CD4-positive, alpha-beta T cell (primary cell): Measurements from ENCODE around the gene BCKDHB. TPM values are rescaled to one million over a fixed set of nuclear protein-coding genes. Genes with fewer than 3 reads are reported as not detected.

Source experiments
- ATAC-seq: fragments of 200-7000 bp; cut with Tn5 transposase; one replicate; pipeline ENCODE4 v1.10.0; 2022; ENCODE audit warnings: mild to moderate bottlenecking; ENCODE audit not compliant: poor library complexity
- CTCF ChIA-PET: fragments of 350-600 bp; sonication (Branson Sonifier 250); formaldehyde crosslinking; loops from one replicate; lab custom pipeline; 2021; ENCODE audit warnings: antibody characterized with exemption, inconsistent platforms; lab: Charles Lee
- POLR2A ChIA-PET: fragments of 350-600 bp; sonication (Branson Sonifier 250); formaldehyde crosslinking; loops from one replicate; lab custom pipeline; 2021; ENCODE audit warnings: antibody characterized with exemption, inconsistent platforms; lab: Charles Lee
- DNase-seq, 14 experiments: peaks; one replicate each; pipeline ENCODE4 v3.0.0-alpha.2; 2013 to 2020; ENCODE audit warnings: mixed read lengths in 2 of 14
- H3K27ac ChIP-seq, 2 donors: one replicate each; pipeline versions ENCODE4 v1.5.1 to v1.7.0; 2013; ENCODE audit warnings: low read length in 2 of 2, low read depth in 1 of 2, mild to moderate bottlenecking in 1 of 2
- H3K27me3 ChIP-seq, 2 experiments: 1 replicate in 1 of 2; 2 replicates in 1 of 2; pipeline versions ENCODE4 v1.6.1 to v1.7.0; 2013; ENCODE audit warnings: low read length in 2 of 2, control low read depth in 1 of 2, mild to moderate bottlenecking in 1 of 2, moderate library complexity in 1 of 2; ENCODE audit not compliant: insufficient read depth in 2 of 2, control insufficient read depth in 1 of 2
- H3K36me3 ChIP-seq: one replicate; pipeline ENCODE4 v1.6.1; 2013; ENCODE audit warnings: low read length, control low read depth; ENCODE audit not compliant: insufficient read depth
- H3K4me1 ChIP-seq: one replicate; pipeline ENCODE4 v1.6.1; 2013; ENCODE audit warnings: low read length, control low read depth; ENCODE audit not compliant: insufficient read depth
- H3K4me3 ChIP-seq: one replicate; pipeline ENCODE4 v1.5.1; 2013; ENCODE audit warnings: mild to moderate bottlenecking, low read length, moderate library complexity
- H3K9me3 ChIP-seq, 2 experiments: 1 replicate in 1 of 2; 2 replicates in 1 of 2; pipeline versions ENCODE4 v1.6.1 to v1.7.0; 2013; ENCODE audit warnings: low read length in 2 of 2, mild to moderate bottlenecking in 2 of 2, control low read depth in 1 of 2, moderate library complexity in 1 of 2; ENCODE audit not compliant: control insufficient read depth in 1 of 2, insufficient read depth in 1 of 2
- H3K27ac Mint-ChIP-seq: one replicate; pipeline ENCODE4 v1.8.0; 2020; ENCODE audit warnings: mixed read lengths
- H3K27me3 Mint-ChIP-seq: one replicate; pipeline ENCODE4 v1.8.0; 2021; ENCODE audit warnings: mixed read lengths
- H3K36me3 Mint-ChIP-seq: one replicate; pipeline ENCODE4 v1.8.0; 2021; ENCODE audit warnings: low read depth, mixed read lengths
- H3K4me1 Mint-ChIP-seq: one replicate; pipeline ENCODE4 v1.8.0; 2021; ENCODE audit warnings: low read depth, mixed read lengths
- H3K4me3 Mint-ChIP-seq: one replicate; pipeline ENCODE4 v1.8.0; 2020; ENCODE audit warnings: mild to moderate bottlenecking, mixed read lengths
- H3K9me3 Mint-ChIP-seq: one replicate; pipeline ENCODE4 v1.8.0; 2020; ENCODE audit warnings: mixed read lengths
- CTCF ChIP-seq: fragments of 200-600 bp; IDR thresholded peaks from one replicate; pipeline ENCODE4 v1.8.0; 2022; ENCODE audit warnings: antibody characterized with exemption, mild to moderate bottlenecking
- intact Hi-C, 2 experiments: fragments of 100-400 bp; cut with DNase I in 1 of 2; cut with micrococcal nuclease in 1 of 2; formaldehyde crosslinking; loops; one replicate each; pipeline versions ENCODE4 v1.15.1 to v1.9.0; 2023 to 2025; cut with DNase I, micrococcal nuclease
- total RNA-seq, 174 experiments: library from RNA in 2 of 174; stranded (reverse) in 2 of 174; gene quantifications; one replicate each; pipeline ENCODE4 v1.2.3 and lab custom pipeline; 2021 to 2026

Gene BCKDHB
- total RNA-seq, 2 experiments from 2014 or later = 7.8 to 8.1 TPM

- H3K27me3 Mint-ChIP-seq = no peaks in the 10 kb centered on the region
- POLR2A ChIA-PET = no interaction called here
- DNase-seq (peak; percentile 38 to 71 (median 60)), ATAC-seq (peak; percentile 68)
- no peak overlapping the region for H3K27ac Mint-ChIP-seq
- intact Hi-C loops = loop anchor here in 1 of 2 experiments (1.0 kb wide), 1 partner anchor 1415 kb away; no protein-coding TSS in a partner anchor
- H3K9me3 Mint-ChIP-seq = no peaks in the 10 kb centered on the region
- CTCF ChIA-PET = no interaction called here
- H3K4me3 Mint-ChIP-seq = no peak overlapping the region
- no peak overlapping the region for H3K27ac ChIP-seq
- TF ChIP-seq CTCF = peak; percentile 81
- H3K4me1 ChIP-seq = no peaks in the 10 kb centered on the region
- no peaks in the 10 kb centered on the region for H3K27me3 ChIP-seq
- no peaks in the 10 kb centered on the region for H3K36me3 Mint-ChIP-seq
- H3K36me3 ChIP-seq = no peaks in the 10 kb centered on the region
- no peak overlapping the region for H3K4me3 ChIP-seq
- H3K9me3 ChIP-seq = no peaks in the 10 kb centered on the region
- H3K4me1 Mint-ChIP-seq = no peaks in the 10 kb centered on the region
These were observed 231.8 kb downstream of the BCKDHB start for GRCh38 chr6:80338201-80338836.

GRCh38 chr6:80339421-80339820 lies 232.9 kb downstream of the BCKDHB start:
- Histone ChIP-seq H3K27me3 (no peaks in the 10 kb centered on the region), H3K36me3 (no peaks in the 10 kb centered on the region), H3K4me1 (no peaks in the 10 kb centered on the region), H3K9me3 (no peaks in the 10 kb centered on the region), H3K27ac (no peak overlapping the region), H3K4me3 (no peak overlapping the region)
- Mint-ChIP-seq H3K27me3 (no peaks in the 10 kb centered on the region), H3K4me3 (no peak overlapping the region), H3K4me1 (no peaks in the 10 kb centered on the region), H3K9me3 (no peaks in the 10 kb centered on the region), H3K27ac (no peak overlapping the region), H3K36me3 (no peaks in the 10 kb centered on the region)
- intact Hi-C loops = no loop called here
- POLR2A ChIA-PET = no interaction called here
- no peak for ATAC-seq
- TF ChIP-seq CTCF = no peak
- CTCF ChIA-PET = interaction anchor here (1.7 kb wide), 1 partner anchor 1414 kb away, joined by 5 read pairs; no protein-coding TSS in a partner anchor
- no peak for DNase-seq

GRCh38 chr6:80340280-80340679 lies 233.8 kb downstream of the BCKDHB start:
- no peaks in the 10 kb centered on the region for H3K9me3 Mint-ChIP-seq
- H3K4me3 Mint-ChIP-seq = no peak overlapping the region
- no peaks in the 10 kb centered on the region for H3K4me1 Mint-ChIP-seq
- H3K27ac ChIP-seq = no peak overlapping the region
- DNase-seq (no peak), ATAC-seq (no peak)
- H3K4me1 ChIP-seq = no peaks in the 10 kb centered on the region
- H3K36me3 Mint-ChIP-seq = no peaks in the 10 kb centered on the region
- no peaks in the 10 kb centered on the region for H3K27me3 Mint-ChIP-seq
- H3K27me3 ChIP-seq = no peaks in the 10 kb centered on the region
- intact Hi-C loops = loop anchor here in 1 of 2 experiments (2.0 kb wide), 1 partner anchor 1415 kb away; no protein-coding TSS in a partner anchor
- no peaks in the 10 kb centered on the region for H3K36me3 ChIP-seq
- no peak overlapping the region for H3K4me3 ChIP-seq
- H3K9me3 ChIP-seq = no peaks in the 10 kb centered on the region
- POLR2A ChIA-PET = no interaction called here
- H3K27ac Mint-ChIP-seq = no peak overlapping the region
- CTCF ChIA-PET = interaction anchor here (0.6 to 2.4 kb wide), 3 partner anchors 9 to 1413 kb away, joined by 3 to 8 read pairs (median 5); no protein-coding TSS in a partner anchor
- TF ChIP-seq CTCF = no peak
